ENCODE results near the gene ATP4B.

The ATP4B gene

GRCh38 chr13:113657851-113658741 lies at the start of gene ATP4B:
TSS of gene ATP4B (minus strand) at chr13:113658198. CDS start at chr13:113658144, 54 bp downstream.
- no peak for DNase-seq (ENCODE audit: low spot score)

DNA sequence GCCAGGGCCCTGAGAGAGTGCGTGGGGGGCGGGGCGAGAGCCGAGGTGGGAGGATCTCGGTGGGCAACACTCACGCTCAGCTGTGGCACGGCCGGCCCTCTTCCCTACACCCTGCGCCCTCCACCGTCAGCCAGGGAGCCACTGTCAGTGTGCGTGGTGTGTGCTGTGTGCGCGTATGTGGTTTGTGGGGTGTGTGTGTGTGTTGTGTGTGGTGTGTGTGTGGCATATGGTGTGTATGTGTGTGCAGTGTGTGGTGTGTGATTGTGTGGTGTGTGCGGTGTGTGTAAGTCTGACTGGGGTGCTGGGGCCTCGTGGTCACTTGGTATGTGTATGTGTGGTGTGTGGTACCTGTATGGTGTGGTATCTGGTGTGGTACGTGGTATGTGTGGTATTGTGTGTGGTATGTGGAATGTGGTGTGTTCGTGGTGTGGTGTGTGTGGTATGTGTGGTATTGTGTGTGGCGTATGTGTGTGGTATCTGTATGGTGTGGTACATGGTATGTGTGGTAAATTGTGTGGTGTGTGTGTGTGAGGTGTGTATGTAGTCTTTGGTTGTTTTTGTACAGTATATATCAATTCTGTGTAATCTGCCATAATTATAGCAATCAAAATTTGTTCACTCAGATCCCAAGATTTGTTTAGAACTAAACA lies 14.1 kb upstream of the ATP4B start:
- DNase-seq (ENCODE audit: low spot score), result no peak

DNA sequence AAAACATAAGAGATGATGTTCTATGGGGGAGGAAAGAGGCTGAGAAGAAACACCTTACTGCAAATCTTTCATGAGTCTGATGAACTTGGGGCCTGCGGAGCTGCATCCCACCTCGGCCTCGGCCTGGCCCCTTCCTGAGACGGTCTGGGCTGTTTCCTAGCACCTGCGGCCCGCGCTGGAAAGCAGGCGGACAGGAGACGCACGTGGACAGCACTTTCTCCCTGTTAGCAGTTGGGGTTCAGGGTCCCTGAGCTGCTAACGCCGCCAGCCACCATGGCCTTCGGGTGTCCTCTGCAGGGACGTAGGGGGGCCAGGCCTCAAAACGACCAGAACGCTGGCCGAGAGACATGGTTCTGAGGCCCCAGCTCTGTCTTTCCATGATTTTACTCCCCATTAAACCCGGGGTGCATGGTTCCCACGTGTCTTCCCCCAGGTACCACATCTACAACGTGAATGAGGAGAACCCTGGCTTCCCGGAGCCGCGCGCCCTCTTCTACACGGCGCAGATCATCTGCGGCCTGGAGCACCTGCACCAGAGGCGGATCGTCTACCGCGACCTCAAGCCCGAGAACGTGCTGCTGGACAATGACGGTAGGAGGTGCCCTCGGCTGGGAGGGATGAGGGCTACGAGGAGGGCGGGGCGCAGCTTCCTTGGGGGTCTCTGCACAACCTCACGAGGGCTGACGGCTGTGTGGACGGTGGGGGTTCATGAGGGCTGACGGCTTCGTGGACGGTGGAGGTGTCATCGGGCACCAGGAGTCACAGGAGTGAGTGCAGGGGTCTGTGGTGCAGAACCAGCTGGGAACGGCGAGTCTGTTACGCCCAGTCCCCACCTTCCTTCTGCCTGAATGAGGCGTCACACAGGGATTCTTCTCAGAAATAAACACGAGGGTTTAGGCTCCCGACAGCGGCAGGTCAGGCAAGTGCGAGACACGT lies 13.3 kb upstream of the ATP4B start:
- no peak for DNase-seq (ENCODE audit: low spot score)

DNA sequence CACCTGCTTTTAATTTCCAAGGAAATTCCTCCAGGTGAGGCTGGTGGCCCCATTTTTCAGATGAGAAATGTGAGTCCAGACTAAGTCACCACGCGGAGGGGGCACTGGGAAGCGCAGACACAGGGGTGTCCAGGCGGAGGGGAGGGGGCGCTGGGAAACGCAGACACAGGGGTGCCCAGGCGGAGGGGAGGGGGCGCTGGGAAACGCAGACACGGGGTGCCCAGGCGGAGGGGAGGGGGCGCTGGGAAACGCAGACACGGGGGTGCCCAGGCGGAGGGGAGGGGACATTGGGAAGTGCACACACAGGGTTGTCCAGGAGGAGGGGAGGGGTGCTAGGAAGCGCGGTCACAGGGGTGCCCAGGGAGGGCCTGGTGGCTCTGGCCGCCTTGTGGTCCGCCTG lies 12.5 kb upstream of the ATP4B start:
- no peak for DNase-seq (ENCODE audit: low spot score)

- DNase-seq (ENCODE audit: low spot score), result no peak
These were observed 11.8 kb upstream of the ATP4B start for GRCh38 chr13:113669755-113670341.

DNA sequence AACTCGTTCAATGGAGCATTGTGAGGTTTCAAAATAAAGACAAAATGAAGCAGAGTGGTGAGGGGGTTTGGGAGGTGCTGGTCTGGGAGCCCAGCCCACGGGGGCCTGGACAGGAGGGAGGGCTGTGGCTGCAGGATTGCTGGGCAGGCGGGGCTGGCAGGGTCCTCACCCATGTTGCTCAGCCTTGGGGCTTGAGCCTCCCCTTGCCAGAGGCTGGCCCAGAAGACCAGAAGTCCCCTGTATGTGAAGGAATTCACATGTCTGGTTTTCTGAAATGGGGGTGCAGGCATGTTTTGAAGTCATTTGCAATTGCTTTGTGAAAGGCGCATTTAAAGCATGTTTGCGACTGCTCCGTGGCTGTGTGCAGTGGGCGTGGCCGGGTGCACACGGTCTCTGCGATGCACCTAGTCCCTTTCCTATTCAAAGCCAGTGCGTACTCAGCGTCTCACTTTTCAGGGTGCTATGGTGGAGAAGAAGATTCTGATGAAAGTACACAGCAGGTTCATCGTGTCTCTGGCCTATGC lies 11.3 kb upstream of the ATP4B start:
- no peak for DNase-seq (ENCODE audit: low spot score)

DNA sequence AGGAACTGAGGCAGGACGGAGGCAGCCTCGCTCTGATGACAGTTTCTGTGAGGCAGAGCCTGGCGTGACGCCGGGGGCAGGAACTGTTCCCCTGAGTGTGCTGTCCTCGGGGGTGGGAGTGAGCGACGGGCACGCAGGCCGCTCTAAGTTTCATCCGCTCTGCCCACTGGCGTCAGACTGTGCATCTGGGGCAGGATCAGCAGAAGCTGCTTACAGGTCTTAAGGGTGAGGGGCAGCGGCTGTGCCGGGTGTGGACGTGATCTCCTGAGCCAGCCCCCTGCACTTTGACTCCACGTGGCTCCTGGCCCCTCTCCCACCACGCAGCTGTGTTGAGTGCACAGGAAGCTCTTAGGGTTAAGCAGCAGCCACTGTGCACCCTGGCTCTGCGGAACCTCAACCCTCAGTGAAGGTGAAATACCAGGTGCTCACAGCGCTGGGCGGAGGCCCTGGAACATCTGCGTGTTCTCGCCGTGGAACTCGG lies 10.5 kb upstream of the ATP4B start:
- no peak for DNase-seq (ENCODE audit: low spot score)

- no peak for DNase-seq (ENCODE audit: low spot score)
These were observed 9.9 kb upstream of the ATP4B start for GRCh38 chr13:113667771-113668490.

GRCh38 chr13:113666951-113667701 lies 9.1 kb upstream of the ATP4B start, which contains the start of gene GRK1:
TSS of gene GRK1 (plus strand) at chr13:113667219. CDS start at chr13:113667387, 168 bp downstream.
- no peak for DNase-seq (ENCODE audit: low spot score)

DNA sequence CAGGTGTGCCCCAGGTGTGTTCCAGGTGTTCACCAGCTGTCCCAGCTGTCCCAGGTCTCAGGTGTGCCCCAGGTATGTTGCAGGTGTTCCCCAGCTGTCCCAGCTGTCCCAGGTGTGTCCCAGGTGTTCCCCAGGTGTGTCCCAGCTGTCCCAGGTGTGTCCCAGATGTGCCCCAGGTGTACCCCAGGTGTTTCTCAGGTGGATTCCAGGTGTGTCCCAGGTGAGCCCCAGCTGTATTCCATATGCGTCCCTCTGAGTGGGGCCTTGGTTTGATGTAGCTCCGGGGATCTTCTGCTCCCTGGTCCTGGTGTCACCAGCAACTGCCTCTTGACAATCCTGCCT lies 8.3 kb upstream of the ATP4B start:
- DNase-seq (ENCODE audit: low spot score), result no peak

- no peak for DNase-seq (ENCODE audit: low spot score)
These were observed 7.8 kb upstream of the ATP4B start for GRCh38 chr13:113665597-113666328.

- no peak for DNase-seq (ENCODE audit: low spot score)
These were observed 7.0 kb upstream of the ATP4B start for GRCh38 chr13:113664751-113665596.

- no peak for DNase-seq (ENCODE audit: low spot score)
These were observed 5.9 kb upstream of the ATP4B start for GRCh38 chr13:113663934-113664333.

- DNase-seq (ENCODE audit: low spot score), result no peak
These were observed 3.5 kb upstream of the ATP4B start for GRCh38 chr13:113661509-113661908.

- no peak for DNase-seq (ENCODE audit: low spot score)
These were observed 2.1 kb upstream of the ATP4B start for GRCh38 chr13:113660066-113660465.

DNA sequence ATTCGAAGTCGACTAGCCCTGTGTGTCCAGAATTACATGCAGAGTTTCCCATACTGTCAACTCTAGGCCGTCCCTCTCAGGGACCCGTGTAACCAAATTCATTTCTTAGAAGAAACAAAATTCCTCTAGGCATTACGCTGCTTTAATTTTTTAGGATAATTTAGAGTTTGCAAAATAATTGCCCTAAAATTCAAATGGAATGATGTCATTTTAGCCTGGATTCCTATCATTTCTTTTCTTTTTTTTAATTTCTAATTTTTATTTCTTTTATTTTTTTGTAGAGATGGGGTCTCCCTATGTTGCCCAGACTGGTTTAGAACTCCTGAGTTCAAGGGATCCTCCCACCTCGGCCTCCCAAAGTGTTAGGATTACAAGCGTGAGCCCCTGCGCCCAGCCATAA lies 1.3 kb upstream of the ATP4B start:
- DNase-seq (ENCODE audit: low spot score), result no peak

- no peak for DNase-seq (ENCODE audit: low spot score)
These were observed 838 bp upstream of the ATP4B start for GRCh38 chr13:113658836-113659235.

All from activated CD4-positive, alpha-beta T cell treated with anti-CD3 and anti-CD28 coated beads, Interleukin-2, Interleukin-4, amounts not matched to agents 100 ng/mL and 50 ng/mL, durations not matched to agents 16 hours and 8 hours (primary cell).